IPS DF 19.7 (cell line): Measurements from ENCODE around the gene TMTC1.
A peak's percentile ranks its signal among the peaks of the same experiment; 100 is the strongest.

ENCODE experiments used
- DNase-seq: peaks from one replicate; pipeline ENCODE4 v3.0.0-alpha.2; 2013; ENCODE audit warnings: low read depth, low spot score

Gene TMTC1

GRCh38 chr12:29616664-29617406, 166.9 kb downstream of the TMTC1 start:
- no peak for DNase-seq

GRCh38 chr12:29614694-29615325, 168.9 kb downstream of the TMTC1 start:
- DNase-seq, result no peak

- no peak for DNase-seq
Measured at GRCh38 chr12:29612912-29613311, 170.8 kb downstream of the TMTC1 start.

GRCh38 chr12:29611906-29612305, 171.8 kb downstream of the TMTC1 start:
- DNase-seq, result no peak

GRCh38 chr12:29610473-29611170, 173.1 kb downstream of the TMTC1 start:
- no peak for DNase-seq

- no peak for DNase-seq
Measured at GRCh38 chr12:29609431-29610215, 174.1 kb downstream of the TMTC1 start.

GRCh38 chr12:29608581-29608980, 175.2 kb downstream of the TMTC1 start:
- DNase-seq, result no peak

- no peak for DNase-seq
Measured at GRCh38 chr12:29599381-29599780, 184.4 kb downstream of the TMTC1 start.

- DNase-seq, result no peak
Measured at GRCh38 chr12:29595071-29595755, 188.5 kb downstream of the TMTC1 start.

- DNase-seq, result no peak
Measured at GRCh38 chr12:29593001-29593400, 190.7 kb downstream of the TMTC1 start.

GRCh38 chr12:29591140-29592020, 192.4 kb downstream of the TMTC1 start:
- DNase-seq, result peak; percentile 61

GRCh38 chr12:29589851-29590250, 193.9 kb downstream of the TMTC1 start:
- DNase-seq, result no peak

GRCh38 chr12:29589286-29589820, 194.4 kb downstream of the TMTC1 start:
- DNase-seq, result no peak

- DNase-seq, result no peak
Measured at GRCh38 chr12:29582677-29583272, 201.0 kb downstream of the TMTC1 start.

GRCh38 chr12:29582146-29582545, 201.6 kb downstream of the TMTC1 start:
- no peak for DNase-seq

- DNase-seq, result no peak
Measured at GRCh38 chr12:29581631-29582030, 202.1 kb downstream of the TMTC1 start.

- DNase-seq, result no peak
Measured at GRCh38 chr12:29580971-29581370, 202.8 kb downstream of the TMTC1 start.

GRCh38 chr12:29578731-29579130, 205.0 kb downstream of the TMTC1 start:
- DNase-seq, result no peak

GRCh38 chr12:29578070-29578469, 205.7 kb downstream of the TMTC1 start:
- no peak for DNase-seq

GRCh38 chr12:29574500-29574899, 209.2 kb downstream of the TMTC1 start:
- no peak for DNase-seq
